ENCODE results near the gene PECR.

- TF ChIP-seq CTCF (IDR thresholded peaks at IDR 0.05) (no peak), POLR2A (IDR thresholded peaks at IDR 0.05) (no peak)
These were observed 13.1 kb upstream of the PECR start for GRCh38 chr2:216094701-216095100.
